HUDEP-2 (cell line): ENCODE measurements around the gene LCP2.
A peak's percentile ranks its signal among the peaks of the same experiment; 100 is the strongest.

Source experiments
- DNase-seq, 76 experiments: peaks; one replicate each; lab custom pipeline; 2025; ENCODE audit not compliant: unreplicated experiment in 76 of 76; lab: John Stamatoyannopoulos, UW

Gene LCP2

DNA sequence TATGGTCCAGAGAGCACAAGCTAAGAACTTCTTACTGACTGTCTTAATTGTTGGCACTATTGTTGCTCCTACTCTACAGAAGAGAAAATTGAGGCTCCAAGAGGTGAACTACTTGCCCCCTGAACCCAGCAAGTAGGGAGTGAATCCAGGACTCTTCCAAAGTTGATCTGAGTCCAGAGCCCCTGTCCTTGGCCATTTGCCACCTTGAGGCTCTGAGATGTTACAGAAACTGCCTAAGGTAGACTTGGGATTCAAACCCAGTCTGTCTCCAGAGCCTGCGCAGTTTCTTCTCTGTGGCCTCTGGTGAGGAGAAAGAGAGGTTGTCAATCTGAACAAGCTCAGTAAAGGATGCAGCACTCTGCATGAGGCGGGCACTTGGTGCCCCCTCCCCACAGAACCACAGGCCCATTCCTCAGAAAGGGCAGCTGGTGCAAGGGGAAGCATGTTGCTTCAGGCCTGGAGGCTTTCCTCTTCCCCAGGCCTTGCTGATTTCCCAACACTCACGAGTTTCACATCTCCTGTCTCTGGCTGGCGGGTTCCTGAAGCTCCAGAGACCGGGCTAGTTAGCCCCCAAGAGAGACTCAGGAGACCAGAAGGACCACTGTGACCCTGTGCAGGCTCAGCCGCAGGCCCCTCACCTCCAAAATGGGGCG, 2.9 kb upstream of the LCP2 start:
- no peak for DNase-seq

DNA sequence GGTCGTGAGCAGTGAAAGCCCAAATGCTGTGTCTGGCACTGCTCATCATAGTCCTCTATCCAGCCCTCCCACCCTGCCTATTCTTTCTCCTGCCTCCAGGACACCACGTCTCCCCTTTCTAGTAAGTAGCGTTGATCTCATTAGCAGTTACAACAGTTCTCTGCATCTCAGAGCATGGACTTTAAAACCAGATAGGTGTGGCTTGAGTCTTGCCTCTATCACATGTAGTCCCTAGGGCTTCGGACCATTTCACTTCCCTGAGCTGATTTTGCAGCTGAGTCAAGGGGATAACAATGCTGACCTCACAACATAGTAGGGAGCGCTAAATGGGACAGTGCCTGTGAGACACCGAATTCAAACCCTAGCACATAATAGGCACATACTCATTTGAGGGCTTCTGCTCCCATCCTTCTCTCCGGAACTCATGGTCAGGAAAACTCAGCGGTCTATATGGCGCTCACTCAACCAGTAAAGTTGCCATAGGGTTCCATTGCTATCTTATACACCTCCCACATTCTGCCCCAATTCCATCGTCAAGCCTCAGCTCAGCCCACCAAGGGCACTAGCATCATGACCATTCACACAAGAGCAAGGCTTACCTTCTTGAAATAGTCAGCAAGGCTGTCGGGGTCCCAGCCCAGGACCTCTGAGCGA, 515 bp downstream of the LCP2 start:
- peak in 2 of 76 experiments; percentile 6 to 35 for DNase-seq

DNA sequence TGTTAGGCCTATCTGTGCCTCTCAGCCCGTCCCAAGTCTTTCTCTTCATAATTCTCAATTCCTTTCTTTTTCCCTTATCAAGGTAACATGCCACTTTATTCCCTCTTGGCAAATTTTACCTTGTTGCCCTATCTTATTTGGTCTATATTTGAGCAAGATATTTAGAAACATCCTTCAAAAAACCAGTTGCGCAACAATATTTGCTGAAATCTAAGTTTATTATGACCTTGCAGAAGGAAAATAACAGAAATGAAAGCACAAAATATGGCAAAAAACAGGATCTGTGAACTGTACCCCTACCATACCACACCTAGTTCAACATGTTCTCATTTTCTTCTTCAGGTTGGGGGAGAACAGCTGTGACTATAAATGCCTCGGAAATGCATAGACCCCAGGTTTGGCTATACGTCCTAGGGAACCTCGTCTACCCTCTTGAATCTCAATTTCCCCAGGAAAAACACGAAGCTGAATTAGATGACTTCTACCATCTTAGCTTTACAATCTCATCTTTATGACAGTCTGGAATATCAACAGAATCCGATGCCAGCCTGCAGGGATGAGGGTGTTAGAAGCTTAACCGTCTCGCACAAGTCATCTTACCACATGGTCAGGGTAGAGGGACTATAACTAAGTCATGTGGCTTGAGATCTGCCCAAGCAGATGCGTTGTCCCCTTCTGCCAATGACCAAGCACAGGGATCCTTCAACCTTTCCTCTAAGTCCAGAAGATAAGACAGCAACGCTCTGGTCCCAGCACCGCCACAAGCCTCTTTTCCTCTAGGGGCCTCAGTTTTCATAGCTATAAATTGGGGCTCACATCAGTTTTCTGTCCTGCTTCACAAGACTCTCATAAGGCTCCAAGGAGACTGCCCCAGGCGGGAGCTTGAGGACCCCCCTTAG, 1.3 kb downstream of the LCP2 start:
- DNase-seq: peak in 1 of 76 experiments; percentile 39

DNA sequence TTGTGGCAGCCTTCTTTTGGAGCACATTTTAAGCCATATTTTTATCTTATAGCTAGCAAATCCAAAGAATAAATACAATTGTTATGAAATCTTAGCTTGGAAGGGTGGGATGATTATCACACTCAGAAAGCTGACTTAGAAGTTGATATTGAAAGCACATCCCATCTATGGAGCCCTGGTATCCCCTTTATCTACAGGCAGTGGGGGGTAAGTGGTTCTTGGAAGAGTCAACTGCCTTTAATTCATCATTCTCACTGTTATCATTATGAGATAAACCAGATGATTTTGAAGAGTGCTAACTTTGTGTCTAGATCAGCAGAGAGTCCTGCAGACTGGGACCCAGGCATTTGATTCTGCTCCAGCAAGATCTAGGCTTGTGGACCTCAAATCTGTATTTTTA, 3.0 kb downstream of the LCP2 start:
- peak in 20 of 76 experiments; percentile 14 to 78 (median 53) for DNase-seq

DNA sequence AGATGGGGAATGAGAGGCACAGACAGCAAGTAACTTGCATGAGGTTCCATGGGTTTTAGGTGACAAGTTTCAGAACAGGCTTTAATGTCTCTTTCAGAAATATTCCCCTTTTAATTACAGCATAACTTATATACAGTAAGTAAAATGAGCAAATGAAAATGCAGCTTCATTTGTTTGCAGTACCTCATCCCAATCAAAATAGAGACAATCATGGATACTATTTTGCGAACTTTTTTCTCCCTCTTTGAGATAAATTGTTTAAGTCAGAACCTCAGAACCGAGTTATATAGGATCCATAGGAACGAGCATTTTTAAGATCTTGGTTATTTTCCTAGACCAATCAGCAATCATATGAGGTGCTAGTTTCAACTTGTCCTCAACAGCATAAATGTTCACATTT, 3.5 kb downstream of the LCP2 start:
- no peak for DNase-seq

DNA sequence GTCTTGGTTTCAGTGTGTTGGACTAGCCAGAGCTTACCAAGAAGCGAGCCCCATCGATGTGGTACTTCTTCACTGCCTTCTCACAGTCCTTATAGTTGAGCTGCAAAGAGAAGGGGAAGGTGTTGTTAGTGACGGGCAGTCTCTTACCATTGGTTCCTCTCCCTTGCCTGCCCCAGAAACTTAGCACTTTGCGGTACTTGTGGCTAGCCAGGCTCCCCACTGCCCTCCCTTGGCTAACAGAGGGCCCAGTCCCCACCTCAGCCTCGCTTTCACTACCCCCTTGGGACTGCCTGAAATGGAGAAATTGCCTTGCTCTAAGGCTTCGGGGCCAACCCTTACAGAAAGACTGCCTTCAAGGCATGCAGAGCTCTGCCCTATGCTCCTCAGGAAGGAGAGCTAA, 4.3 kb downstream of the LCP2 start:
- no peak for DNase-seq

DNA sequence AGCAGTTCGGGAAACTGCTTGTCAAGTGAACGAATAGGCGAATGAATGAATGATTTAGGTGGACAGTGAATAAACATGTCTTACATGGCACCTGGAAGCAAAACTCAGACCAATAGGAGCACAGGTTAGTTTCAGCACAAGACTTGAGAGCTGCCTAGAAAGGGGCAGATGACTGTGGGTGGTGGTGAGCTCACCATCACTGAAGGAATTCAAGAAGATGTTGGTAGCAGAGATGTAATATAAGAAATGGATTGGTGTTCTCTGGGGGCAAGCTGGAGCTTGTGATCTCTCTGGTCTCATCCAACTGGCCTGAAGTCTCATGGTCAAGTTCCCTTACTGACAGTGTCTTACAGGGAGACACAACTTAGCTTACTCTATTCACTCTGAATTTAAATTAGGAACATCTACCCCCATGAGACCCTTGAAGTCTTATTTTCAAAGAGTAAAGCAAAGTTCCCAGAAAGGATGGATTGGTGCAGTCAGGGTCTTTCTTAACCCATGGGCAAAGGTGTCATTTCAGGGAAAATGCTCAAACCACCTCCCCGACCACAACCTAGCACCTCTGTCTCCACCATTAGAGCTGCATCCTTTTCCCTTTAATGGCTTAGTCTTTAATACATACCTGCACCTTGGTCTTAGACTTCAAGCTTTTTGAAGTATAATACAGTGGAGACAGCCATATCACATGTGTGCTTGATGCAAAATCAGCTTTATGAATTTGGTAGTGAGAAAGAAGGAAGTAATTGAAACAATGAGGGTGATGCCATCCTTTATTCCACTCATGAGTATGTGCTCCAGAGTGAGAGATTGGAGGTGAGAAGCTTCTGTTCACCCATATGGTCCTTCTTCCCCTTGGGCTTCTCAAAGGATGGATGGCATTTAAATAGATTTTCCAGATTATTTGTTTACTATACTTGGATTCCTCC, 5.1 kb downstream of the LCP2 start:
- no peak for DNase-seq

DNA sequence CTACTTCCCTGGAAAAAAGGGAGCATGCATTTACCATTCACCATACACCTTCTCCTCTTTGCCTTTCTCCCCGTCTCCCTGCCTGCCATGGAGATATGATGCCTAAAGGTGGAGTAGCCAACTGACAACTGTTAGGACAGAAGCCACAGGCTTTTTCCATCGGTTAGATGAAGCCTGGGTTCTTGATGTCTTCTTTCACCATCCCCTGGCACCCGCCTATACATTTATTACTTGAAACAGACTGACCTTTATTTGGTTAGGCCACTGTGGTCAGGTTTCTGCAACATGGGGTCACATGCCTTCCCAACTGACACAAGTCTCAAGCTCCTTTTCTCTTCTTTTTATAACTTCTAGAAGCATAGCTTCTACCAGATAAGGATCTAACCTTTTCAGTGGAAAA, 7.1 kb downstream of the LCP2 start:
- DNase-seq: no peak

DNA sequence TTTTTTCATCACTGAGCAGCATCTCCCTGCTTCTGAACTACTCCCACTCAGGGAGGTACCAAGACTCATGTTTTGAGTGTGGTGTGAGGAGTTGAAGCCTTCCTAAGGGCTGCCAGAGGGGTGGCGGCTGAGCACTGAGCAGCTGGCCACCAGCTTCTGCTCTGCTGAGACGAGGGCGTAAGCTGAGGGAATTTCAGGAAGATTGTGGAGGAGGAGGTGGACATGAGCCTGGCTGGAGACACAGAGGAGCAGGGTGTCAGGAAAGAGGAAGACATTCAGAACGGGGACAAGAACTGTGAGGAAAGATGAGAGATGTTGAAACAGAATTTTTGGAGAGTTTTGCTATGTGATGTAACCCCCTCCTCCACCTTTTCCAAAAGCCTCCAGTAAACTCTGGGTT, 7.8 kb downstream of the LCP2 start:
- no peak for DNase-seq

DNA sequence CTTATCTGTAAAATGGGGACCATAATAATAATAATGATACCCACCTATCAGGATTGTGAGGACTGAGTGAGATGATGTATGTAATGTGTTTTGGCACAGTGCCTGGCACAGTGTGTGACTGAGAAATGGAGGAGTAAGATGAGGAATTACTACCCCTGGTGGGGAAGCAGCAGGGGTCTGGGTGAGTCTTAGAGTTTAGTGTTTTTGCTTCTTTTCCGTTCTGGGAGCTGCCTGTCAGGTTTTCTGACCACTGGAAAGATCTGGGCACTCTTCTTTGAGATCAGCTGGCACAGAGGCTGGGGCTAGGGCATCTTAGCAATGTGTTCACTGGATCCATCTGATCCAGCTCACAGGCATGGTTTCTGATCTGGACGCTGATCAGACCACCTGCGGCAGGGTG, 8.5 kb downstream of the LCP2 start:
- DNase-seq: no peak

DNA sequence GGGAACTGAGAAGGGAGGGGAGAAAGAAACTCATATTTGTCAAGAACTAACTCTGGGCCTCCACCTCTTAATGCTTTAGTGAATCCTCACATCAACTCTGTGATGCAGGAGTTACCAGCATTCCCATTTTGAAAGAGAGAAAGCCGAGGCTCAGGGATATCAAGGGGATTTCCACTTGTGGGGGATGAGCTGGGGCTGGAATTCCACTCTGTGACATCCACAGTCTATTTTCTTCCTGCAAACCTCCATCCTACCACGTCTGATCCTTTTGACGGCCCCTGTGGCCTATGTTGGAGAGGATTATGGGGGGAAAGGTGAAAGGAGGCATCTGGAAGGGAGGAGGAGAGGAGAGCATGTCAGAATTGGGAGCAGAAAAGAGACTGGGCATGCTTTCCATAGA, 9.0 kb downstream of the LCP2 start:
- DNase-seq: no peak

DNA sequence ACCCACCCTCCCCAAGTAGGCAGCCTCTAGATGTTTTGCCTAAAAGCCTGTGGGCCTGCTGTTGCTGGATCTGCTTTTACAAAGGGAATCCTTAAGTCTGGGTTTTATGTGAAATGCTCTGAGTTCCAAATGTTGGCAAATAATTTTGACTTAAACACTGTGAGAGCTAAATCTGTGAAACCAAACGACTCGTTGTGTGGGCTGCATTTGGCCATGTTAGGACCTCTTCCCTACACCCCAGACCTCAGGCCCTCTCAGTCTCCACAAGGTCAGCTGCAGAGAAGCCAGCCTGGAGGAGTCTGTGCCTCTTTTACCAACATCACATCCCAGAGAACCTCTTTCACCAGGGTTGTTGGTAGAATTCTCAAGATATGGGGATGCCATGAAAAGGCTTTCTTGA, 9.4 kb downstream of the LCP2 start:
- no peak for DNase-seq

DNA sequence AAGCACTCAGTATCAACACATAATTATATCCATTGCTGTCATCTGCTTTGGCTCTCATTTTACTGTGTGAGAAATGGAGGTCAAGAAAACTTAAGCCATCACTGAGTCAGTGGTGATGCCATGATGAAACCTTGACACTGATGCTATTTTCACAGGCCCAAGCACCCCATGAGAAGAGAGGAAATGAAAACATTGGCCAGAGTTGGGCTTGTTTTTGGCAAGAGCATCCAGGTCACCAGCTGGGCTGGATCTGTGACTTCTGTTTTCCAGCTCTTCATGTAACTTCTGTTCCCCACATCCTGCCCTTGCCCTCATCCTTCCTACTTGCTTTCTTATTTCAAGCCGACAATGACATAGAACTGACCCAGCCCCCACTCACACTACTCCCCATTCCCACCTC, 10.0 kb downstream of the LCP2 start:
- DNase-seq: no peak

DNA sequence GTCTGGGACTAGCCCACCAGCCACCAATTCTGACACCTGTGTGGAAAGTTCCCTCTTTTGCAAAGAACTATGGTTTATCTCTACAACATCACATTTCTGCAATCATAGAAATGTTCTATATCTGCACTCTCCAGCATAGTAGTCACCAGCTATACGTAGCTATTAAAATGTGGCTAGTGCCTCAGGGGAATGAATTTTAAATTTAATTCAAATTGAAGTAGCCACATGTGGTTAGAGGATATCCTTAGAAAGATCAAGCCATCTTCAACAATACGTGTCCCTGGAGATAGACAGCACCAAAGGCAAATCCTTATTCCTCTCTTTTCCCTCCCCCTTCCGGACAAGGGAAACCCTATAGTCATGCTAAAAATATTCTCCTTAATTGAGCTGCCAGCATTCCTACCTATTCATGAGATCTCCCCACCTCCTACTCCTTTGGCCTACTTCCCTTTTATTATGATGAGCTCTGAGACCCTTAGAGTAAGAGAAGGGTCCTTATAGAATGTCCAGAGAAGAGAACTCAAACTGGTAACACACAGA, 11.1 kb downstream of the LCP2 start:
- no peak for DNase-seq

DNA sequence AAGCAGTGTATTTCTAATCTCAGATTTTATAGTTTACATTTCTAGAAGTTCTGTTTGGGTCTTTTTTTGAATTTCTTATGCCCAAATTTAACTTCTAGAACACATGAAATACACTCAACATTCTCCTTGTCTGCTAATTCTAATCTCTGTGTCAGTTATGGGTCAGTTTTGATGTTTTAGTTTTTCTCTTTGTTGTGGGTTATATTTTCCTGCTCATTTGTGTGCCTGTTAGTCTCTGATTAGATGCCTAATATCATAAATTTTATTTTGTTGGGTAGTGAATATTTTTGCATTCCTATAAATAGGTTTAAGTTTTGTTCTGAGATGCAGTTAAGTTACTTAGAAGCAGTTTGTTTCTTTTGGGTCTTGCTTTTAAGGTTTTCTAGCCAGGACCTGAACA, 12.4 kb downstream of the LCP2 start:
- no peak for DNase-seq

DNA sequence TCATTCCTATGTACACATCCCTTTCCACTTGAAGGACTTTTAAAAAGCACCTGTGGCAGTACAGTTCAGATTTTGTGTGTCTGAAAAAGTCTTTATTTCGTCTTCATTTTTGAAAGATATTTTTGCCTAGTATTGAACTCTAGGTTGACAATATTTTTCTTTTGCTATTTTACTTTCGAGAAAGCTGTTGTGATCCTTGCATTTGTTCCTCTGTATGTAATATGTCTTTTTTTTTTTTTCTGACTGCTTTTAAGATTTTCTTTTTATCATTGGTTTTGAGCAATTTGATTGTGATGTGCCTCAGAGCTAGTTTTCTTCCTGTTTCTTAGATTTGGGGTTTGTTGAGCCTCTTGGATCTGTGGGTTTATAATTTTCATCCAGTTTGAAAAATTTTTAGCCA, 13.3 kb downstream of the LCP2 start:
- no peak for DNase-seq

DNA sequence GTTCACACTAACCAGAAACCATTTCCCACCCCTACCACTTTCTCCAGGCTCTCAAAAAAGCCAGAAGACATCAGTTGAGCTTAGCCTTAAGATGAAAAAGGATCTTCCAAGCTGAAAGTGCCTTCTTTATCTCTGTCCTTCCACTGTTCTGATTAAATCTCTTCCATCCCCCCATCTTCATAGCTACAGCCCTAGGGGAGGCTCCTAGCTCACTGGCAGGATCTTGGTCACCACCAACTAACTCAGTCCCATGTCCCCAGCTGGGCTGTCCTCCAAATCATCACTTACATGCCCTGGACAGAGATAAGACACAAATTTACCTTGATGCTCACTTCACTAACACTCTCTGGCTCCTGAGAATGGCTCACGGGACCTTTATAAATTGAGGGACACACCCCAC, 14.3 kb downstream of the LCP2 start:
- DNase-seq: peak in 9 of 76 experiments; percentile 7 to 40 (median 29)

DNA sequence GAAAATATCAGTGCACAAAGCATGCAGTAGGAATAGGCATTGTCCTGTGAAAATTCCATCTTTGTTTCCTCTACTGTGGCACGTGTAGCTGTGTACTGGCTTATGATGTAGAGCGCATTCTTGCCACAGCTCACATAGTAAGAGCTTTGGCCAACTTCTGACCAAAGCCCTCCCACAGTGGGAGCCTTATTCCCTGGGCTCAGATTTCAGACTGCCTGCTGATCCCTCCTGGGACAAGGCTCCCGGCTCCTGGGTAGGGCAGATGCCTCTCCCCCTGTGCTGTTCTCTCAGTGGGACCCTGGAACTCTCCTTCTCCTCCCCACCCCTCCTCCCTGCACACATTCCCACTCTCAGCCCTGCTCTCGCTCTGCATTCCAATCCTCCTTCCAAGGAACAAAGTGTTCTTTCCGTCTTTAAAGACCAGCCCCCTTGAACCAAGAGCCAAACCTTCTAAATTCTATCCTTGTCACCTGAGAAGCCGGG, 17.5 kb downstream of the LCP2 start:
- DNase-seq: no peak

DNA sequence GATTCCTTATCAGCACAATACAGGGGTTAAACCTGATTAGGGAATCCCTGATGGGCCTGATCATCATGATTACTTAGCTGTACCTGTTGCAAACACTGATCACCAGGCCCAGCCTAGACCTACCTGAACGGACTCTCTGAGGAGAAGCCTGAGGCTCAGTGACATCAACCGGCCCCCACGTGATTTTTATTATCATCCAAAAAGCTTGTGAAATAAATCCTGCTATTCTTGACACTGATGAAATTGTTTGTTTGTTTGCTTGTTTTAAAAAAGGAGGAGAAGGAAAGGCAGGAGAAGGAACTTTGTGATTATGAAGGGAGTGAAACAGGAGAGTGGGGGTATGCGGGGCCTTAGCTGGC, 18.1 kb downstream of the LCP2 start:
- peak in 2 of 76 experiments; percentile 23 to 24 for DNase-seq
